ENCODE measurements around the gene THADA.

- TF ChIP-seq, protein P1, sequence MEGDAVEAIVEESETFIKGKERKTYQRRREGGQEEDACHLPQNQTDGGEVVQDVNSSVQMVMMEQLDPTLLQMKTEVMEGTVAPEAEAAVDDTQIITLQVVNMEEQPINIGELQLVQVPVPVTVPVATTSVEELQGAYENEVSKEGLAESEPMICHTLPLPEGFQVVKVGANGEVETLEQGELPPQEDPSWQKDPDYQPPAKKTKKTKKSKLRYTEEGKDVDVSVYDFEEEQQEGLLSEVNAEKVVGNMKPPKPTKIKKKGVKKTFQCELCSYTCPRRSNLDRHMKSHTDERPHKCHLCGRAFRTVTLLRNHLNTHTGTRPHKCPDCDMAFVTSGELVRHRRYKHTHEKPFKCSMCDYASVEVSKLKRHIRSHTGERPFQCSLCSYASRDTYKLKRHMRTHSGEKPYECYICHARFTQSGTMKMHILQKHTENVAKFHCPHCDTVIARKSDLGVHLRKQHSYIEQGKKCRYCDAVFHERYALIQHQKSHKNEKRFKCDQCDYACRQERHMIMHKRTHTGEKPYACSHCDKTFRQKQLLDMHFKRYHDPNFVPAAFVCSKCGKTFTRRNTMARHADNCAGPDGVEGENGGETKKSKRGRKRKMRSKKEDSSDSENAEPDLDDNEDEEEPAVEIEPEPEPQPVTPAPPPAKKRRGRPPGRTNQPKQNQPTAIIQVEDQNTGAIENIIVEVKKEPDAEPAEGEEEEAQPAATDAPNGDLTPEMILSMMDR (IDR thresholded peaks at IDR 0.05; ENCODE audit: insufficient read depth, low read length, poor library complexity, severe bottlenecking): no peak
- no peak for TF ChIP-seq EZH2phosphoT487 (conservative IDR thresholded peaks at IDR 0.05; ENCODE audit: low read length)
Measured at GRCh38 chr2:43266711-43267111, 329.1 kb downstream of the THADA start.
